GM23248 (cell line): Measurements from ENCODE around the gene ZNF322. TPM values are rescaled to one million over a fixed set of nuclear protein-coding genes. Genes with fewer than 3 reads are reported as not detected.
"Not testable (repeated sequence)": the region's sequence is repeated elsewhere in the genome, so short reads cannot be mapped to it uniquely, and the experiment has no call there.

Experiments used
- DNase-seq: peaks from one replicate; pipeline ENCODE4 v3.0.0-alpha.2; 2015
- H2AFZ ChIP-seq: fragments of 200-600 bp; sonication (generic); 2 replicates; pipeline ENCODE4 v1.6.1; 2016; ENCODE audit warnings: antibody characterized with exemption
- H3F3A ChIP-seq: fragments of 200-600 bp; sonication (generic); 2 replicates; pipeline ENCODE4 v1.6.1; 2016; ENCODE audit warnings: mild to moderate bottlenecking, antibody characterized with exemption, mixed run types; ENCODE audit not compliant: insufficient read depth
- H3K27ac ChIP-seq: fragments of 200-600 bp; sonication (generic); 2 replicates; pipeline ENCODE4 v1.5.1; 2016; ENCODE audit warnings: mild to moderate bottlenecking
- H3K27me3 ChIP-seq: fragments of 200-600 bp; sonication (generic); replicated peaks from 2 replicates; pipeline ENCODE4 v1.6.1; 2016; ENCODE audit warnings: mild to moderate bottlenecking; ENCODE audit not compliant: insufficient read depth
- H3K36me3 ChIP-seq: fragments of 200-600 bp; sonication (generic); 2 replicates; pipeline ENCODE4 v1.6.1; 2016; ENCODE audit warnings: low read depth, mild to moderate bottlenecking
- H3K4me1 ChIP-seq: fragments of 200-600 bp; sonication (generic); 2 replicates; pipeline ENCODE4 v1.6.1; 2016; ENCODE audit warnings: mild to moderate bottlenecking; ENCODE audit not compliant: insufficient read depth
- H3K4me2 ChIP-seq: fragments of 200-600 bp; sonication (generic); one replicate; pipeline ENCODE4 v1.6.1; 2016; ENCODE audit warnings: mild to moderate bottlenecking; ENCODE audit not compliant: unreplicated experiment
- H3K4me3 ChIP-seq: fragments of 200-600 bp; sonication (generic); 2 replicates; pipeline ENCODE4 v1.5.1; 2016; ENCODE audit warnings: mild to moderate bottlenecking
- H3K79me2 ChIP-seq: fragments of 200-600 bp; sonication (generic); 2 replicates; pipeline ENCODE4 v1.6.1; 2016; ENCODE audit warnings: mild to moderate bottlenecking; ENCODE audit not compliant: insufficient read depth
- H3K9ac ChIP-seq: fragments of 200-600 bp; sonication (generic); 2 replicates; pipeline ENCODE4 v1.6.1; 2016; ENCODE audit warnings: mild to moderate bottlenecking
- H3K9me2 ChIP-seq: fragments of 200-600 bp; sonication (generic); 2 replicates; pipeline ENCODE4 v1.6.1; 2016; ENCODE audit warnings: mixed run types, mild to moderate bottlenecking, moderate library complexity; ENCODE audit not compliant: insufficient read depth
- H3K9me3 ChIP-seq: fragments of 200-600 bp; sonication (generic); one replicate; pipeline ENCODE4 v1.6.1; 2017; ENCODE audit warnings: low read depth
- H4K20me1 ChIP-seq: fragments of 200-600 bp; sonication (generic); 2 replicates; pipeline ENCODE4 v1.6.0; 2016; ENCODE audit not compliant: insufficient read depth
- EZH2 ChIP-seq: fragments of 200-600 bp; sonication (generic); IDR thresholded peaks from 2 replicates; pipeline ENCODE4 v1.6.1; 2018; ENCODE audit warnings: antibody characterized with exemption, mild to moderate bottlenecking; ENCODE audit not compliant: insufficient read depth, poor library complexity, severe bottlenecking
- EZH2phosphoT487 ChIP-seq: fragments of 200-600 bp; sonication (generic); IDR thresholded peaks from 2 replicates; pipeline ENCODE4 v1.6.1; 2018; ENCODE audit warnings: antibody characterized with exemption, moderate library complexity, mild to moderate bottlenecking, low read depth; ENCODE audit not compliant: insufficient read depth
- WGBS, 2 experiments: methylation state at CpG; one replicate each; pipeline ENCODE4 v1.1.6; 2015 to 2017; ENCODE audit warnings: low lambda C conversion rate in 2 of 2, low coverage in 1 of 2; ENCODE audit errors: missing lambda C conversion rate in 2 of 2; 5-methylcytosine and 5-hydroxymethylcytosine counted together
- in situ Hi-C: fragments of 300-500 bp; cut with MboI; formaldehyde crosslinking; loops from 2 replicates; pipeline ENCODE4 v1.15.0; 2020
- polyA plus RNA-seq: library from polyadenylated mRNA; unstranded; fragments of >200 nt; fragmentation: Nextera tagmentation; extraction: Ambion mirVana; gene quantifications from 2 replicates; pipeline ENCODE4 v1.2.1, GENCODE V29; 2016
- total RNA-seq: library from RNA; depleted of rRNA; stranded (reverse); fragments of >200 nt; shearing (Covaris generic); gene quantifications from 2 replicates; pipeline ENCODE4 v1.2.3, GENCODE V29; 2014

ZNF322 gene
- total and polyA plus RNA-seq, 2 experiments from 2014 or later = 16.3 to 17.8 TPM

GRCh38 chr6:26682435-26683042 lies 23.0 kb upstream of the ZNF322 start:
- H3K4me2 ChIP-seq, H3K9me2 ChIP-seq, H3K79me2 ChIP-seq, H2AFZ ChIP-seq, H3F3A ChIP-seq, H3K36me3 ChIP-seq, in situ Hi-C loops, H3K9ac ChIP-seq, DNase-seq, H3K27me3 ChIP-seq, H3K4me3 ChIP-seq, H3K4me1 ChIP-seq, H4K20me1 ChIP-seq, H3K27ac ChIP-seq, H3K9me3 ChIP-seq: not testable (repeated sequence)
- WGBS, 2 experiments = 0% methylated on average over 1 of the region's 5 CpGs; no CpG with 5 or more reads in 1 of the 2 experiments

GRCh38 chr6:26673287-26673686 lies 13.7 kb upstream of the ZNF322 start:
- WGBS, 2 experiments = no CpG with 5 or more reads among the region's 5 CpGs

DNA sequence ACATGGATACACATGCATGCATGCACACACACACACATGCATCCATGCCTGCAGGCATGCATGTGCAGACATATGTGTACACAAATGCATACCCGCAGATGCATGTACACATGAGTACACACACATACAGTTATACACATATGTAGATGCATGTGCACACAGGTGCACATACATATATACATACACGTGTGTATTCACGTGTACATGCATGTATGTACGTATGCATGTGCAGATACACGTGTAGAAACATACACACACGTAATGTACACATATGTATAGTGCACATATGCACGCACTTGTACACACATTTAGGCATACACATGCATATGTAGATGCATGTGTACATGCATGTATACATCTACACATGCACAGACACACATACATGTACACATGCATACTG lies 11.0 kb upstream of the ZNF322 start:
- H3K9me3 ChIP-seq, H2AFZ ChIP-seq, H3K4me1 ChIP-seq, H4K20me1 ChIP-seq, H3K36me3 ChIP-seq, in situ Hi-C loops, H3K79me2 ChIP-seq, H3K4me2 ChIP-seq, H3K9ac ChIP-seq, H3K27me3 ChIP-seq, H3K27ac ChIP-seq, DNase-seq, H3F3A ChIP-seq, H3K9me2 ChIP-seq, H3K4me3 ChIP-seq: not testable (repeated sequence)
- WGBS, 2 experiments = 44 to 50% methylated on average over 6 of the region's 7 CpGs

More at GRCh38 chr6:26673287-26673686, 13.7 kb upstream of the ZNF322 start:
- H3K4me3 ChIP-seq, H3K4me2 ChIP-seq, H3K9me2 ChIP-seq, H4K20me1 ChIP-seq, in situ Hi-C loops, H3K27me3 ChIP-seq, H3K79me2 ChIP-seq, H2AFZ ChIP-seq, H3K36me3 ChIP-seq, H3K9me3 ChIP-seq, H3K27ac ChIP-seq, H3F3A ChIP-seq, DNase-seq, H3K9ac ChIP-seq, H3K4me1 ChIP-seq: not testable (repeated sequence)

DNA sequence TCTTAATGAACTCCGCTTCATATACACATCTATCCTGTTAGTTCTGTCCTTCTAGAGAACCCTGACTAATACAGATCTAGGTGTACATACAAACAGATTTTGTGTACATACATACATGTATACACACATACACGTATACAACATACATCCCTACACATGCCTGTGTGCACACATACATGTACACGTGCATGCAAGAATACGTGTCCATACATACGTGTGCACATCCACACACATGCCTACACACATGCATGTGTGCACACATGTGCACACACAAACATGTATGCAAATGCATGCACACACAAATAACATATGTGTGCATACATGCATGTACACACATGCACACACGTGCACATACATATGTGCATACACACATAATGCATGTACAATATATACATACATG lies 10.5 kb upstream of the ZNF322 start:
- H3K4me2 ChIP-seq, H3K9me3 ChIP-seq, H4K20me1 ChIP-seq, H3K4me1 ChIP-seq, in situ Hi-C loops, DNase-seq, H3K9me2 ChIP-seq, H3K4me3 ChIP-seq, H3K27ac ChIP-seq, H3K79me2 ChIP-seq, H2AFZ ChIP-seq, H3K27me3 ChIP-seq, H3K9ac ChIP-seq, H3K36me3 ChIP-seq, H3F3A ChIP-seq: not testable (repeated sequence)
- 61 to 63% methylated on average over 6 of the region's 6 CpGs for WGBS, 2 experiments

- Histone ChIP-seq H3K27ac (peak overlapping the region; percentile 77), H3K79me2 (peaks cover 43% of the 10 kb centered on the region), H4K20me1 (no peaks in the 10 kb centered on the region), H3K4me1 (peaks cover 13% of the 10 kb centered on the region), H3K9me2 (no peaks in the 10 kb centered on the region), H3K9me3 (no peaks in the 10 kb centered on the region), H3K27me3 (no peaks in the 10 kb centered on the region), H3F3A (no peaks in the 10 kb centered on the region), H3K4me3 (peak overlapping the region; percentile 97), H2AFZ (peak overlapping the region; percentile 99), H3K4me2 (peak overlapping the region; percentile 95), H3K36me3 (no peaks in the 10 kb centered on the region; the same call in 1 of the 2 replicates), H3K9ac (peak overlapping the region; percentile 92)
- TF ChIP-seq EZH2 (no peak), EZH2phosphoT487 (no peak)
- DNase-seq = peak; percentile 61
- in situ Hi-C loops = no loop called here
- 0 to 2% methylated on average over 5 of the region's 5 CpGs for WGBS, 2 experiments
These were observed 435 bp upstream of the ZNF322 start for GRCh38 chr6:26660000-26660361.
